HepG2 (cell line): ENCODE results near the gene DDHD1. TPM values are rescaled to one million over a fixed set of nuclear protein-coding genes. Genes with fewer than 3 reads are reported as not detected.

ENCODE experiments used
- ATAC-seq: fragments of 200-7000 bp; cut with Tn5 transposase; 3 replicates; pipeline ENCODE4 v1.9.1; 2020; ENCODE audit warnings: mild to moderate bottlenecking, moderate library complexity
- BruUV-seq: library from RNA; stranded (reverse); fragments of 400-500 nt; replicated peaks from 2 replicates; lab custom pipeline; 2021; lab: Mats Ljungman, UMichigan
- CTCF ChIA-PET: fragments of 300-600 bp; formaldehyde crosslinking; extraction: SDS; loops from one replicate; lab custom pipeline; 2021; ENCODE audit warnings: low total read pairs, inconsistent platforms, low intra/inter-chr PET ratio; lab: Yijun Ruan, JAX
- POLR2A ChIA-PET: fragments of 350-600 bp; sonication (Branson Sonifier 250); formaldehyde crosslinking; loops from one replicate; lab custom pipeline; 2020; ENCODE audit warnings: antibody characterized with exemption, inconsistent platforms; lab: Yijun Ruan, JAX
- DNase-seq: peaks from one replicate; pipeline ENCODE4 v3.0.0-alpha.2; 2015; ENCODE audit warnings: low spot score
- FAIRE-seq: peaks from 3 replicates; lab custom pipeline; 2011; peaks lifted over from hg19 to GRCh38; lab: Jason Lieb, UNC
- H2AFZ ChIP-seq: one replicate; pipeline ENCODE4 v1.6.1; 2011; ENCODE audit warnings: low read length, inconsistent platforms
- H3K27ac ChIP-seq: fragments of 300-600 bp; 3 replicates; pipeline ENCODE4 v1.8.0; 2011; ENCODE audit warnings: mixed run types, mild to moderate bottlenecking, mixed read lengths, low read length, inconsistent platforms; ENCODE audit not compliant: insufficient read depth; ENCODE audit errors: extremely low read length
- H3K27me3 ChIP-seq, 2 experiments: fragments of 200-600 bp in 1 of 2; 2 replicates in 1 of 2; 3 replicates in 1 of 2; pipeline versions ENCODE4 v1.6.0 to v1.8.0; 2011; ENCODE audit warnings: low read length in 2 of 2, mild to moderate bottlenecking in 2 of 2, moderate library complexity in 2 of 2, inconsistent platforms in 1 of 2; ENCODE audit not compliant: insufficient read depth in 2 of 2, control insufficient read depth in 1 of 2
- H3K36me3 ChIP-seq, 2 experiments: fragments of 200-600 bp in 1 of 2; replicated peaks in 1 of 2; 2 replicates in 1 of 2; 3 replicates in 1 of 2; pipeline versions ENCODE4 v1.5.1 to v1.8.0; 2011; ENCODE audit warnings: low read length in 2 of 2, inconsistent platforms in 1 of 2; ENCODE audit not compliant: insufficient read depth in 2 of 2, control insufficient read depth in 1 of 2
- H3K4me1 ChIP-seq: 2 replicates; pipeline ENCODE4 v1.5.1; 2012; ENCODE audit warnings: low read length, inconsistent platforms; ENCODE audit not compliant: insufficient read depth
- H3K4me2 ChIP-seq: 2 replicates; pipeline ENCODE4 v1.6.0; 2011; ENCODE audit warnings: low read depth, low read length, inconsistent platforms
- H3K4me3 ChIP-seq, 3 experiments: fragments of 200-600 bp in 1 of 3; sonication (generic), shearing (Covaris generic) in 1 of 3; replicated peaks in 1 of 3; 2 replicates each; pipeline ENCODE4 v1.5.1; 2011 to 2016; ENCODE audit warnings: low read length in 3 of 3, inconsistent platforms in 2 of 3, low read depth in 2 of 3, mild to moderate bottlenecking in 2 of 3, control low read depth in 1 of 3, mixed read lengths in 1 of 3; ENCODE audit not compliant: insufficient read depth in 1 of 3
- H3K79me2 ChIP-seq: one replicate; pipeline ENCODE4 v1.6.1; 2011; ENCODE audit warnings: low read length, inconsistent platforms; ENCODE audit not compliant: insufficient read depth
- H3K9ac ChIP-seq: 2 replicates; pipeline ENCODE4 v1.6.0; 2011; ENCODE audit warnings: mild to moderate bottlenecking, low read depth, low read length, inconsistent platforms; ENCODE audit not compliant: insufficient read depth
- H3K9me3 ChIP-seq: 2 replicates; pipeline ENCODE4 v1.5.1; 2012; ENCODE audit warnings: mild to moderate bottlenecking, low read length
- H4K20me1 ChIP-seq: 2 replicates; pipeline ENCODE4 v1.6.0; 2011; ENCODE audit warnings: inconsistent platforms, mild to moderate bottlenecking, low read length, moderate library complexity; ENCODE audit not compliant: insufficient read depth
- CEBPZ ChIP-seq: IDR thresholded peaks from 2 replicates; pipeline ENCODE4 v1.6.1; 2012; ENCODE audit warnings: low read length, improper control_type of control experiment
- TAF15 ChIP-seq: fragments of 200-400 bp; formaldehyde crosslinking; IDR thresholded peaks from one replicate; pipeline ENCODE4 v1.6.1; 2018; ENCODE audit warnings: mild to moderate bottlenecking, low read depth, low read length; ENCODE audit not compliant: poor library complexity, severe bottlenecking
- ZNF383 ChIP-seq: sonication (generic); formaldehyde crosslinking; IDR thresholded peaks from 2 replicates; pipeline ENCODE4 v1.4.0; 2020; ENCODE audit warnings: missing genetic modification reagents, mild to moderate bottlenecking, borderline replicate concordance
- ZNF441 ChIP-seq: sonication (generic); formaldehyde crosslinking; IDR thresholded peaks from 2 replicates; pipeline ENCODE4 v1.7.0; 2021; ENCODE audit warnings: missing genetic modification reagents, borderline replicate concordance
- ZNF83 ChIP-seq: sonication (generic); formaldehyde crosslinking; IDR thresholded peaks from 2 replicates; pipeline ENCODE4 v1.4.0; 2020; ENCODE audit warnings: missing genetic modification reagents, mild to moderate bottlenecking, borderline replicate concordance
- ZNF891 ChIP-seq: sonication (generic); formaldehyde crosslinking; IDR thresholded peaks from 2 replicates; pipeline ENCODE4 v1.5.0; 2020; ENCODE audit warnings: mild to moderate bottlenecking, missing genetic modification reagents
- WGBS: methylation state at CpG from one replicate; pipeline ENCODE4 v1.1.6; 2017; ENCODE audit warnings: low lambda C conversion rate; 5-methylcytosine and 5-hydroxymethylcytosine counted together
- in situ Hi-C: cut with HindIII; loops from 2 replicates; pipeline ENCODE4 v1.10.0; 2017; ENCODE audit warnings: low pct_unique_long_range_greater_than_20kb; ENCODE audit not compliant: extremely low pct_ligation_motif_present
- intact Hi-C: fragments of 100-400 bp; cut with micrococcal nuclease; formaldehyde crosslinking; loops from one replicate; pipeline ENCODE4 v1.10.0; 2022; ENCODE audit not compliant: unreplicated experiment
- polyA plus RNA-seq, 8 experiments: library from polyadenylated mRNA; depleted of rRNA in 3 of 8; stranded (reverse) in 7 of 8; unstranded in 1 of 8; fragments of >200 nt; fragmentation: Illumina TruSeq in 4 of 8; extraction: Trizol in 4 of 8; gene quantifications; 2 replicates each; pipeline versions ENCODE4 v1.2.1 to v1.2.3, GENCODE V29; 2011 to 2016; ENCODE audit warnings: low read depth in 4 of 8, missing spikeins in 1 of 8, mixed read lengths in 1 of 8; ENCODE audit not compliant: insufficient read depth in 1 of 8
- total RNA-seq, 5 experiments: library from RNA; depleted of rRNA; stranded (reverse); fragments of >200 nt; fragmentation: Illumina TruSeq; extraction: Trizol; gene quantifications; 2 replicates each; pipeline ENCODE4 v1.2.3, GENCODE V29; 2016; ENCODE audit warnings: low read depth in 1 of 5

Gene DDHD1
- total and polyA plus RNA-seq, 2 of the 13 experiments (the other 11 are each of a cell fraction or from before 2014, with no cell fraction given), result 4.6 to 8.3 TPM

- TF ChIP-seq CEBPZ (no peak), ZNF383 (CRISPR knock-in tag) (no peak), ZNF891 (no peak)
- TF ChIP-seq, all 625 proteins: peak for 0
Observed at GRCh38 chr14:53034688-53035230, 118.4 kb downstream of the DDHD1 start (continued).

- ATAC-seq, result no peak
- Histone ChIP-seq H3K36me3 (no peaks in the 10 kb centered on the region), H4K20me1 (no peaks in the 10 kb centered on the region)
Observed at GRCh38 chr14:53034036-53034435, 119.1 kb downstream of the DDHD1 start.

More at GRCh38 chr14:53034036-53034435, 119.1 kb downstream of the DDHD1 start:
- Histone ChIP-seq H3K79me2 (no peaks in the 10 kb centered on the region), H3K27ac (no peak overlapping the region), H2AFZ (no peak overlapping the region), H3K4me1 (peaks cover 17% of the 10 kb centered on the region), H3K9me3 (no peaks in the 10 kb centered on the region), H3K4me3 (no peak overlapping the region), H3K9ac (no peak overlapping the region), H3K4me2 (no peak overlapping the region), H3K27me3 (no peaks in the 10 kb centered on the region)
- no TSS peak for BruUV-seq
- intact Hi-C loops (no loop called here), in situ Hi-C loops (no loop called here)
- ChIA-PET POLR2A (no interaction called here), CTCF (no interaction called here)
- FAIRE-seq (no peak), DNase-seq (no peak)
- 95% methylated on average over 3 of the region's 3 CpGs for WGBS
- TF ChIP-seq ZNF441, result no peak
- no peak for TF ChIP-seq ZNF83 (CRISPR knock-in tag)
- no peak for TF ChIP-seq TAF15
